ENCODE results near the gene RBM14.

RBM14 gene, protein sequence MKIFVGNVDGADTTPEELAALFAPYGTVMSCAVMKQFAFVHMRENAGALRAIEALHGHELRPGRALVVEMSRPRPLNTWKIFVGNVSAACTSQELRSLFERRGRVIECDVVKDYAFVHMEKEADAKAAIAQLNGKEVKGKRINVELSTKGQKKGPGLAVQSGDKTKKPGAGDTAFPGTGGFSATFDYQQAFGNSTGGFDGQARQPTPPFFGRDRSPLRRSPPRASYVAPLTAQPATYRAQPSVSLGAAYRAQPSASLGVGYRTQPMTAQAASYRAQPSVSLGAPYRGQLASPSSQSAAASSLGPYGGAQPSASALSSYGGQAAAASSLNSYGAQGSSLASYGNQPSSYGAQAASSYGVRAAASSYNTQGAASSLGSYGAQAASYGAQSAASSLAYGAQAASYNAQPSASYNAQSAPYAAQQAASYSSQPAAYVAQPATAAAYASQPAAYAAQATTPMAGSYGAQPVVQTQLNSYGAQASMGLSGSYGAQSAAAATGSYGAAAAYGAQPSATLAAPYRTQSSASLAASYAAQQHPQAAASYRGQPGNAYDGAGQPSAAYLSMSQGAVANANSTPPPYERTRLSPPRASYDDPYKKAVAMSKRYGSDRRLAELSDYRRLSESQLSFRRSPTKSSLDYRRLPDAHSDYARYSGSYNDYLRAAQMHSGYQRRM

DNA sequence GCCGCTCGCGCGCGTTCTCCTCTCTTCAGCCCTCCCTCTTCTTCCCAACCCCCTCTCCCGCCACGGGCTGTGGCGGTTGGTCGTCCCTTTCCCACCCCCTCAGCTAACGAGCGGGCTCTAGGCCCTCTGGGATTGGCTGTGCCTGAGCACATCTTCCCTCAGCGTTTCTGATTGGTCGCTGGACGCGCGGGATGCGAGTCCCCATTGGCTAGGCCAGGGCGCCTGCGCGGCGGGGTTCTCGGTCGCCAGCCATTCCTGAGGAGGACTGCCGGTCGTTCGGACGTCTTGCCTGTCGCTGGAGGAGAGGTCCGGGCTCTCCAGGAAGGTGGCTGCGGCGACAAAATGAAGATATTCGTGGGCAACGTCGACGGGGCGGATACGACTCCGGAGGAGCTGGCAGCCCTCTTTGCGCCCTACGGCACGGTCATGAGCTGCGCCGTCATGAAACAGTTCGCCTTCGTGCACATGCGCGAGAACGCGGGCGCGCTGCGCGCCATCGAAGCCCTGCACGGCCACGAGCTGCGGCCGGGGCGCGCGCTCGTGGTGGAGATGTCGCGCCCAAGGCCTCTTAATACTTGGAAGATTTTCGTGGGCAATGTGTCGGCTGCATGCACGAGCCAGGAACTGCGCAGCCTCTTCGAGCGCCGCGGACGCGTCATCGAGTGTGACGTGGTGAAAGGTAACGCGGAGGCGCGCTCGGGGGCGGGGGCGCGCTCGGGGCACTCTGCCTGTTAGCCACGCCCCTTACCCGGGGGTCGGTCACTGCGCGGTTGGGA, at the start of gene RBM14:
Gene RBM14 (plus strand): TSS at position 252 of the 776 bp plus-strand sequence. CDS start 91 bp downstream, at position 343.
- DNase-seq (ENCODE audit: extremely low read depth, low read depth), result peak; percentile 98
- no peak for TF ChIP-seq CTCF (IDR thresholded peaks at IDR 0.05; ENCODE audit: low read depth, low read length, missing control alignments)
- peak within 1 kb of the TSS; percentile 74 for H3K4me3 ChIP-seq (replicated peaks; ENCODE audit: low read depth, low read length)

- TF ChIP-seq CTCF (IDR thresholded peaks at IDR 0.05; ENCODE audit: low read depth, low read length, missing control alignments), result no peak
- DNase-seq (ENCODE audit: extremely low read depth, low read depth), result no peak
These were observed 48.7 kb upstream of the RBM14 start for GRCh38 chr11:66567787-66568123.

DNA sequence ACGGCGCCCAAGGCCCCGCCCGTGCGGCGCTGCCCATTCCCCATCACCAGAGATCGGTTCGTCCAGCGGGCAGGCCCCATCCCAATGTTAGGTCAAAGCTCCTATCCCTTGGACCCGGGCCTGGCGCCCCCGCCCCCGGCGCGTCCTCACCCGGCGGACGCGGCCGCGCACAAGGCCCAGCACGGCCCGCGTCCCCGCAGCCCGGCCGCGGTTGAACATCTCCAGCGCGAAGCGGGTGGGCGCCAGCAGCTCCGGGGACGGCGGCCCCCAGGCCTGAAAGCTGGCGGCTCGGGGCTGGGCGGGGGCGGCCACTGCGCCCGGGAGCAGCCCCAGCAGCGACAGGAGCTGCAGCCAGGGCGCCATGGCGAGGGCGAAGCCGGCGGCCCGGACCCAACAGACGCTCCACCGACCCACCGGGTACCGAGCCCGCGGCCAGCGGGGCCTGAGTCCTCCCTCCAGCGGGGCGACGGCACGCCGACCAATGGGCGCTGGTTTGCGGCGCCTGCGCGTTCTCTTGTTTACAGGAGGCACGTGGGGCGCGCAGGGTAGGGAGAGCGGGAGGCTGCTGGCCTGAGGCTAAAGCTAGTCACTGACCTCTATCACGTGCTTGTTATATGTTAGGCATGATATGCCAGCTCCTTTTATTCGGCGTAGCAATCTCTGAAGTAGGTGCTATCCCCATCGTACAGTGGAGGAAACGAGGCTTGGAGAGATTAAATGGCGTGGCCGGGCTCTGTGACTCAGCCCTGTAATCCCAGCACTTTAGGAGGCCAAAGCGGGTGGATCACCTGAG, 48.1 kb upstream of the RBM14 start, which contains the start of gene CTSF:
Gene CTSF (minus strand): TSS at position 483 of the 793 bp plus-strand sequence. CDS start 120 bp downstream, at position 363.
- TF ChIP-seq CTCF (IDR thresholded peaks at IDR 0.05; ENCODE audit: low read depth, low read length, missing control alignments), result no peak
- DNase-seq (ENCODE audit: extremely low read depth, low read depth), result peak; percentile 40
- H3K4me3 ChIP-seq (replicated peaks; ENCODE audit: low read depth, low read length), result peak within 1 kb of the TSS; percentile 37

More at GRCh38 chr11:66567787-66568123, 48.7 kb upstream of the RBM14 start:
- H3K4me3 ChIP-seq (replicated peaks; ENCODE audit: low read depth, low read length), result peak overlapping the region; percentile 37

GRCh38 chr11:66569076-66569475, 47.4 kb upstream of the RBM14 start:
- H3K4me3 ChIP-seq (replicated peaks; ENCODE audit: low read depth, low read length), result no peak overlapping the region
- no peak for DNase-seq (ENCODE audit: extremely low read depth, low read depth)
- TF ChIP-seq CTCF (IDR thresholded peaks at IDR 0.05; ENCODE audit: low read depth, low read length, missing control alignments), result no peak

DNA sequence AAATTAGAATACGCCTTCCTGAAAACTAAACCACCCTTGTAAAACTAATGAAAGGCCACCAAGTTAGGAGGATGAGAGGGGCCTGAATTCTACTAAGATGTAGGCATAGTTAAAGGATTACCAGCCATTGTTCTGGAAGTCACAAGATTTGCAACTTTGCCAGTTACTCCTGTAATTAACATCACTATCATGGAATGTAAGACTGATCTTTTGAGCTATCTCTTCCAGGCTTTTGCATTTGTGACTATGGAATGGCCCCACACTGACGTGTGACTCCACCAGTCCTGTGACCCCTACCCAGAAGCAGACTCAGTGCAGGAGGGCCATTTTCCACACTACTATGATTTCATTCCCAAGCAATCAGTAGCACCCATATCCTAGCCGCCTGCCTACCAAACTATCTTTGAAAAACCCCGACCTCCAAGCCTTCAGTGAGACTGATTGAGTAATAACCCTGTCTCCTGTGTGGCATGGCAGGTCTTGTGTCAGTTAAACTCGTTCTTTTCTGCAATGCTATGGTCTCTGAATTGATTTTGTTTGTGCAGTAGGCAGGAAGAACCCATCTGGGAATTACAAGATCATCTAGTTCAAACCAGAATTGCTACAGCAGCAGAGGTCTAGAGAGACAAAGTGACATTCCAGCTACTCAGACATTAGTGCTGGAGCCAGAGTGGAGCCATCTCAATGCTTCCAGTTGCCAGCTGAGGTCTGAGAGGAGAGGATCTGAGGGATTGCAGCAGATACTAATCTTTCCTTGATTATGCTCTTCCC, 46.2 kb upstream of the RBM14 start:
- H3K4me3 ChIP-seq (replicated peaks; ENCODE audit: low read depth, low read length), result no peak overlapping the region
- TF ChIP-seq CTCF (IDR thresholded peaks at IDR 0.05; ENCODE audit: low read depth, low read length, missing control alignments), result no peak
- DNase-seq (ENCODE audit: extremely low read depth, low read depth), result no peak

Data from HFF-Myc (cell line).